Thyroid gland (tissue), 4 donors: Measurements from ENCODE around the gene LDAH. TPM values are rescaled to one million over a fixed set of nuclear protein-coding genes. Genes with fewer than 3 reads are reported as not detected.

Experiments used
- DNase-seq, 2 donors: peaks; one replicate each; pipeline ENCODE4 v3.0.0-alpha.2; 2019
- H3K27ac ChIP-seq, 3 donors: fragments of 200-600 bp; sonication (generic); 1 replicate in 2 of 3; 2 replicates in 1 of 3; pipeline ENCODE4 v1.5.1; 2016 to 2019; ENCODE audit warnings: mild to moderate bottlenecking in 1 of 3, moderate library complexity in 1 of 3
- H3K27me3 ChIP-seq: fragments of 200-600 bp; sonication (generic); one replicate; pipeline ENCODE4 v1.5.1; 2019
- H3K36me3 ChIP-seq, 2 donors: fragments of 200-600 bp; sonication (generic); one replicate each; pipeline ENCODE4 v1.5.1; 2016 to 2019
- H3K4me1 ChIP-seq, 2 donors: fragments of 200-600 bp; sonication (generic); one replicate each; pipeline ENCODE4 v1.5.1; 2017 to 2019
- H3K4me3 ChIP-seq, 3 donors: fragments of 200-600 bp; sonication (generic); replicated peaks in 1 of 3; 1 replicate in 2 of 3; 2 replicates in 1 of 3; pipeline ENCODE4 v1.5.1; 2016; ENCODE audit warnings: mild to moderate bottlenecking in 1 of 3
- H3K9me3 ChIP-seq: fragments of 200-600 bp; sonication (generic); one replicate; pipeline ENCODE4 v1.5.1; 2017
- POLR2A ChIP-seq, 2 donors: fragments of 450-650 bp; IDR thresholded peaks; one replicate each; pipeline ENCODE4 v1.6.1; 2017; ENCODE audit warnings: antibody characterized with exemption in 2 of 2, mild to moderate bottlenecking in 2 of 2, moderate library complexity in 1 of 2
- WGBS, 2 donors: methylation state at CpG; one replicate each; pipeline ENCODE4 v1.1.5; 2017; 5-methylcytosine and 5-hydroxymethylcytosine counted together
- intact Hi-C: fragments of 100-400 bp; cut with DNase I; formaldehyde crosslinking; loops from one replicate; pipeline ENCODE4 v1.15.1; 2023
- total RNA-seq, 4 donors: library from RNA; depleted of rRNA; stranded (reverse); fragments of >200 nt; gene quantifications; one replicate each; pipeline ENCODE4 v1.2.3, GENCODE V29; 2016
- TF ChIP-seq, protein P1 (sequence below), 6 experiments: fragments of 200-600 bp in 3 of 6; fragments of 450-650 bp in 3 of 6; sonication (generic) in 3 of 6; IDR thresholded peaks; one replicate each; pipeline ENCODE4 v1.5.1; 2016 to 2019; ENCODE audit warnings: antibody characterized with exemption in 6 of 6, mild to moderate bottlenecking in 2 of 6, inconsistent platforms in 1 of 6, moderate library complexity in 1 of 6

The LDAH gene
- total RNA-seq, 4 donors from 2014 or later: 11.6 to 17.2 (median 16.2) TPM

DNA sequence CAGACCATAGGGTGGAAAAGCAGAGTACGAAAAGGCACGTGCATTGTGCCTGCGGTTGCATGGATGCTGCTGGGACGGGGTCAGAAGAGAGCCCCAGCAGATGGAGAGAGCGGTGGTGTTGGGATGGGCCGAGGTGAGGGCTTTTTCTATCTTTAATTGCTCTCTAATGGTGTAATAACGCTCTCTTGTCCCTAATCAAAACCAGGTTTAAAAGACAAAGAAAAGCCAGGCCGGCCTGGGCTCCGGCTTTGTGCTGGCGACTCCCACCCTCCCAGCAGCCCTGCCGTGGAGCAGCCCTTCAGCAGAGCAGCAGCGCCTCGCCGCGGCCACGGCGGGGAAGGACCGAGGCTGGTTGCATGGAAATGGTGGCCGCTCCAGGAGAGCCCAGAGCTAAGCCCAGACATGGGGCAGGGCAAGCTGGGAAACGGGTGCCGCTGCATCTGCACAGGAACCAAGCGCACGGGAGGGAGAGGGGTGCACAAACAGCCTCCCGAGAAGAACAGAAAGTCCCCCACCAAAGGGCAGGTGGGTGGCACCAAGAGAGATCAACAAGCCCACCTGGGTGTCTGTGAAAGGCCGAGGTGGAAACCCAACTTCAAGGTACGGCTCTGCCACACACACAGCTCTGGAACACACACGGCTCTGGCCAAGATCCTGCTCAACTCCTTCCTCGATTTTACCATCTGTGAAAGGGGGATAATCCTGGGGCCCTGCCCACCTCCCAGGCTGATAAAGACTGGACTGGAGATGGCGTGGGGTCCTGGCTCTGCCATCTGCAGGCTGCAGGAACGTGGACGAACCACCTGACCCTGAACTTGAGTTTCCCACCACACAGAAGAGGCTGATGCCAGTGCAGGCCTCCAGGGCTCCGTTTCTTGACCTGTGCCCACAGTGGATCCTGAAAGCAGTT, 187.0 kb downstream of the LDAH start:
- intact Hi-C loops: loop anchor here (10.0 kb wide), 1 partner anchor 111 kb away; no protein-coding TSS in a partner anchor
- Histone ChIP-seq H3K36me3 (peaks cover 0 to 4% of the 10 kb centered on the region in 2 donors), H3K4me3 (no peak overlapping the region), H3K9me3 (no peaks in the 10 kb centered on the region), H3K27me3 (no peaks in the 10 kb centered on the region), H3K27ac (peak overlapping the region; percentile 82 to 96 (median 88)), H3K4me1 (peaks cover 32 to 58% of the 10 kb centered on the region in 2 donors)
- peak; percentile 85 to 92 for DNase-seq
- WGBS, 2 donors: 38% methylated on average over 28 of the region's 32 CpGs
- no peak for TF ChIP-seq POLR2A (IDR thresholded peaks at IDR 0.05)
- TF ChIP-seq, protein P1, sequence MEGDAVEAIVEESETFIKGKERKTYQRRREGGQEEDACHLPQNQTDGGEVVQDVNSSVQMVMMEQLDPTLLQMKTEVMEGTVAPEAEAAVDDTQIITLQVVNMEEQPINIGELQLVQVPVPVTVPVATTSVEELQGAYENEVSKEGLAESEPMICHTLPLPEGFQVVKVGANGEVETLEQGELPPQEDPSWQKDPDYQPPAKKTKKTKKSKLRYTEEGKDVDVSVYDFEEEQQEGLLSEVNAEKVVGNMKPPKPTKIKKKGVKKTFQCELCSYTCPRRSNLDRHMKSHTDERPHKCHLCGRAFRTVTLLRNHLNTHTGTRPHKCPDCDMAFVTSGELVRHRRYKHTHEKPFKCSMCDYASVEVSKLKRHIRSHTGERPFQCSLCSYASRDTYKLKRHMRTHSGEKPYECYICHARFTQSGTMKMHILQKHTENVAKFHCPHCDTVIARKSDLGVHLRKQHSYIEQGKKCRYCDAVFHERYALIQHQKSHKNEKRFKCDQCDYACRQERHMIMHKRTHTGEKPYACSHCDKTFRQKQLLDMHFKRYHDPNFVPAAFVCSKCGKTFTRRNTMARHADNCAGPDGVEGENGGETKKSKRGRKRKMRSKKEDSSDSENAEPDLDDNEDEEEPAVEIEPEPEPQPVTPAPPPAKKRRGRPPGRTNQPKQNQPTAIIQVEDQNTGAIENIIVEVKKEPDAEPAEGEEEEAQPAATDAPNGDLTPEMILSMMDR (IDR thresholded peaks at IDR 0.05): peak; percentile 89 to 98 (median 94)

DNA sequence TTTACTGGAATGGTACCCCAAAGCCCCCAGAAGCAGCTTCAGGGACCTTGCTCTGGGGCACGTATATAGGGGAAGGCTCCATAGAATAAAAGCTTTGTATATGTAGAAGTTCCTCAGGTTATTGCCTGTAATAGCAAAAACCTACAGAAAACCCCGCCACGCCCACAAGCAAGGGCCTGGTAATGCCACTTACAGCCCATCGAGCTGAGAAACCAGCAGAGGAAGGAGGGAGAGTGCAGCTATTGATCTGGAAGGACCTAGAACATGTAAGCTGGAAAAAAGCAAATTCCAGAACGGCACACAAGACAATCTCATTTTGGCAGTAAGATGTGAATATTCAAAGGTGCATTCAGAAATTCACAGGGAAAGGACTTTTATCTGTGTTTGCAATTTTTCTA, 187.8 kb downstream of the LDAH start:
- H3K27me3 ChIP-seq: no peaks in the 10 kb centered on the region
- peaks cover 32 to 58% of the 10 kb centered on the region in 2 donors for H3K4me1 ChIP-seq
- TF ChIP-seq, protein P1 (IDR thresholded peaks at IDR 0.05): no peak
- no peak for TF ChIP-seq POLR2A (IDR thresholded peaks at IDR 0.05)
- DNase-seq: peak in 1 of 2 donors; percentile 11
- H3K27ac ChIP-seq: peak overlapping the region; percentile 82 to 96 (median 88)
- intact Hi-C loops: loop anchor here (10.0 kb wide), 1 partner anchor 110 kb away; no protein-coding TSS in a partner anchor
- H3K4me3 ChIP-seq: no peak overlapping the region
- 64 to 74% methylated on average over 5 of the region's 5 CpGs for WGBS, 2 donors
- peaks cover 0 to 4% of the 10 kb centered on the region in 2 donors for H3K36me3 ChIP-seq
- no peaks in the 10 kb centered on the region for H3K9me3 ChIP-seq

DNA sequence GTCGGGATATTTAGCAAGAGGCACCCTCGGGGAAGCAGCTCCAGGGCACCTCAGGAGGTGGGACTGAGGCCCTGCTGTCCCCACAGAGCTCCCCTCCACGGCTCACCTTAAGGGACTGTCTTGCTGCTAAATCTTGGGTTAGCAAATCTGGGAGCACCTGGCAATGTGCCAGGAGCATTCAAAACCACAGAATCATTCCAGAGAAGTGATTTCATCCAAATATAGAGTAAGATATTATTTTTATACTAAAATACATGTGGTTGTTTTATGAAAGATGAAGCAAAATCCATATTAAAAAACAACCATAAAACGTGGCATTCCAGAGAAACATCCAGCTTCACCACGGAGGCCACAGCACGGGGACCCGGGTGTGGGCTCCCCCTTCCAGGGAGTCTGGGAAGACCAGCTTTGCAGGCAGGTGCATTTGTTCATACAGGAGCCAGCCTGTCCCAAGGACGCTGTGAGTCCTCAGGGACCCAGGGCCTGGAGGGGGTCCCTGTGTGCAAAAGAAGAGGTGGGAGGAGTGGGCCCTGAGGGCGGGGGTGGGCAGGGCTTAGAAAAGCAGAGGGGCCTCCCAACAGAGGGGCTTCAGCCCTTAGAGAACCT, 188.3 kb downstream of the LDAH start:
- no peak for TF ChIP-seq POLR2A (IDR thresholded peaks at IDR 0.05)
- TF ChIP-seq, protein P1 (IDR thresholded peaks at IDR 0.05): no peak
- H3K36me3 ChIP-seq: peaks cover 0 to 4% of the 10 kb centered on the region in 2 donors
- H3K4me3 ChIP-seq: no peak overlapping the region
- peak; percentile 52 to 56 for DNase-seq
- 62 to 63% methylated on average over 9 of the region's 9 CpGs for WGBS, 2 donors
- H3K9me3 ChIP-seq: no peaks in the 10 kb centered on the region
- no peaks in the 10 kb centered on the region for H3K27me3 ChIP-seq
- peak overlapping the region; percentile 82 to 96 (median 88) for H3K27ac ChIP-seq
- H3K4me1 ChIP-seq: peaks cover 32 to 54% of the 10 kb centered on the region in 2 donors
- intact Hi-C loops: loop anchor here (10.0 kb wide), 1 partner anchor 110 kb away; no protein-coding TSS in a partner anchor

Other genes starting within 250 kb of the LDAH start
- gene HS1BP3, start 172.0 kb downstream of the LDAH start, total RNA-seq: 10 to 100 TPM; 30.8 to 42.7 (median 41.7) TPM
- gene GDF7, start 156.0 kb downstream of the LDAH start, total RNA-seq: under 1 TPM; under 0.01 to 0.42 (median 0.13) TPM
- gene APOB, start 221.0 kb upstream of the LDAH start, total RNA-seq: under 1 TPM in 2 of 4 donors, not detected in 2; 0.11 to 0.13 TPM